CD4-positive, CD25-positive, alpha-beta regulatory T cell (primary cell): ENCODE measurements around the gene MARK2. TPM values are rescaled to one million over a fixed set of nuclear protein-coding genes. Genes with fewer than 3 reads are reported as not detected.

Experiments used
- polyA plus RNA-seq, 4 donors: library from polyadenylated mRNA; unstranded; fragments of 300-500 nt; fragmentation: Illumina TruSeq; gene quantifications; one replicate each; pipeline ENCODE4 v1.2.3, GENCODE V29; 2021
- total RNA-seq: library from RNA; stranded (reverse); gene quantifications from one replicate; pipeline ENCODE4 v1.2.3, GENCODE V29; 2022

The MARK2 gene
- total and polyA plus RNA-seq, 5 donors from 2014 or later, result 29.3 to 66.6 (median 38.5) TPM

Other genes with a start within 250 kb of the MARK2 start
- 5.8 TPM for gene PLAAT3, start 224.7 kb upstream of the MARK2 start, total RNA-seq
- 10 to 100 TPM in 1 of 4 donors, 1 to 10 TPM in 3; 3.1 to 19.0 (median 5.8) TPM for gene PLAAT3, start 224.7 kb upstream of the MARK2 start, polyA plus RNA-seq
- gene ATL3, start 167.7 kb upstream of the MARK2 start, total RNA-seq, result 33.7 TPM
- gene ATL3, start 167.7 kb upstream of the MARK2 start, polyA plus RNA-seq, result 10 to 100 TPM; 23.6 to 26.4 (median 25.0) TPM
- gene RTN3, start 157.6 kb upstream of the MARK2 start, total RNA-seq, result 33.2 TPM
- gene RTN3, start 157.6 kb upstream of the MARK2 start, polyA plus RNA-seq, result 10 to 100 TPM; 41.5 to 63.6 (median 48.4) TPM
- gene ZFTA, start 70.3 kb upstream of the MARK2 start, total RNA-seq, result 2.2 TPM
- gene ZFTA, start 70.3 kb upstream of the MARK2 start, polyA plus RNA-seq, result under 1 TPM in 3 of 4 donors, not detected in 1; 0.07 to 0.13 (median 0.08) TPM
- gene SPINDOC, start 25.7 kb upstream of the MARK2 start, total RNA-seq, result 11.1 TPM
- under 1 TPM; 0.41 to 1.00 (median 0.58) TPM for gene SPINDOC, start 25.7 kb upstream of the MARK2 start, polyA plus RNA-seq
- gene RCOR2, start 78.1 kb downstream of the MARK2 start, total RNA-seq, result not detected
- gene RCOR2, start 78.1 kb downstream of the MARK2 start, polyA plus RNA-seq, result not detected
- gene NAA40, start 99.9 kb downstream of the MARK2 start, total RNA-seq, result 18.7 TPM
- 1 to 10 TPM; 7.4 to 7.6 (median 7.5) TPM for gene NAA40, start 99.9 kb downstream of the MARK2 start, polyA plus RNA-seq
- 124 TPM for gene COX8A, start 135.5 kb downstream of the MARK2 start, total RNA-seq
- gene COX8A, start 135.5 kb downstream of the MARK2 start, polyA plus RNA-seq, result 100 to 1,000 TPM; 426 to 582 (median 526) TPM
- 78.6 TPM for gene OTUB1, start 147.3 kb downstream of the MARK2 start, total RNA-seq
- gene OTUB1, start 147.3 kb downstream of the MARK2 start, polyA plus RNA-seq, result 100 to 1,000 TPM; 156 to 216 (median 166) TPM
- gene FLRT1, start 196.8 kb downstream of the MARK2 start, total RNA-seq, result not detected
- under 1 TPM in 1 of 4 donors, not detected in 3; 0.21 TPM for gene FLRT1, start 196.8 kb downstream of the MARK2 start, polyA plus RNA-seq